Hepatocyte (in vitro differentiated cells): ENCODE results near the gene TAS2R60. TPM values are rescaled to one million over a fixed set of nuclear protein-coding genes. Genes with fewer than 3 reads are reported as not detected.

Experiments used
- DNase-seq: peaks from one replicate; pipeline ENCODE4 v3.0.0-alpha.2; 2016; ENCODE audit warnings: low spot score
- H2AFZ ChIP-seq: fragments of 200-600 bp; sonication (generic); 2 replicates; pipeline ENCODE4 v1.6.0; 2016; ENCODE audit warnings: antibody characterized with exemption, mild to moderate bottlenecking
- H3K27ac ChIP-seq: fragments of 200-600 bp; sonication (generic); 2 replicates; pipeline ENCODE4 v1.5.1; 2016; ENCODE audit warnings: mild to moderate bottlenecking
- H3K27me3 ChIP-seq: fragments of 200-600 bp; sonication (generic); 2 replicates; pipeline ENCODE4 v1.6.1; 2016
- H3K36me3 ChIP-seq: fragments of 200-600 bp; sonication (generic); replicated peaks from 2 replicates; pipeline ENCODE4 v1.5.1; 2016; ENCODE audit warnings: low read depth; ENCODE audit not compliant: insufficient read depth
- H3K4me1 ChIP-seq: fragments of 200-600 bp; sonication (generic); 2 replicates; pipeline ENCODE4 v1.5.1; 2016; ENCODE audit warnings: mild to moderate bottlenecking, moderate library complexity; ENCODE audit not compliant: insufficient read depth
- H3K4me2 ChIP-seq: fragments of 200-600 bp; sonication (generic); 2 replicates; pipeline ENCODE4 v1.6.0; 2016
- H3K4me3 ChIP-seq: fragments of 200-600 bp; sonication (generic); 2 replicates; pipeline ENCODE4 v1.5.1; 2016; ENCODE audit warnings: mild to moderate bottlenecking
- H3K79me2 ChIP-seq: fragments of 200-600 bp; sonication (generic); 2 replicates; pipeline ENCODE4 v1.6.0; 2017; ENCODE audit warnings: mild to moderate bottlenecking
- H3K9me2 ChIP-seq: fragments of 200-600 bp; sonication (generic); replicated peaks from 2 replicates; pipeline ENCODE4 v1.6.0; 2017; ENCODE audit warnings: mild to moderate bottlenecking; ENCODE audit not compliant: insufficient read depth
- H3K9me3 ChIP-seq: fragments of 200-600 bp; sonication (generic); 2 replicates; pipeline ENCODE4 v1.5.1; 2016; ENCODE audit warnings: low read depth, mild to moderate bottlenecking
- H4K20me1 ChIP-seq: fragments of 200-600 bp; sonication (generic); 2 replicates; pipeline ENCODE4 v1.6.0; 2016; ENCODE audit warnings: mild to moderate bottlenecking; ENCODE audit not compliant: insufficient read depth, poor library complexity, severe bottlenecking
- EZH2 ChIP-seq: fragments of 200-600 bp; sonication (generic); IDR thresholded peaks from 2 replicates; pipeline ENCODE4 v1.6.1; 2016; ENCODE audit warnings: antibody characterized with exemption, mild to moderate bottlenecking, borderline replicate concordance
- EZH2phosphoT487 ChIP-seq: fragments of 200-600 bp; sonication (generic); IDR thresholded peaks from one replicate; pipeline ENCODE4 v1.6.1; 2018; ENCODE audit warnings: antibody characterized with exemption, mild to moderate bottlenecking, low read depth, moderate library complexity; ENCODE audit not compliant: unreplicated experiment, severe bottlenecking
- WGBS: methylation state at CpG from one replicate; pipeline ENCODE4 v1.1.6; 2016; ENCODE audit warnings: low lambda C conversion rate; ENCODE audit errors: missing lambda C conversion rate; 5-methylcytosine and 5-hydroxymethylcytosine counted together
- polyA plus RNA-seq: library from polyadenylated mRNA; unstranded; fragments of >200 nt; fragmentation: Nextera tagmentation; extraction: Ambion mirVana; gene quantifications from 2 replicates; pipeline ENCODE4 v1.2.1, GENCODE V29; 2016
- total RNA-seq: library from RNA; depleted of rRNA; stranded (reverse); fragments of >200 nt; gene quantifications from 2 replicates; pipeline ENCODE4 v1.2.3, GENCODE V29; 2014
- TF ChIP-seq, protein P1 (sequence below): fragments of 200-600 bp; sonication (generic); IDR thresholded peaks from 2 replicates; pipeline ENCODE4 v1.5.1; 2016; ENCODE audit warnings: antibody characterized with exemption, mild to moderate bottlenecking; ENCODE audit not compliant: poor library complexity

TAS2R60 gene
- total and polyA plus RNA-seq, 2 experiments from 2014 or later: not detected

- Histone ChIP-seq H3K4me2 (no peak overlapping the region), H3K9me3 (no peaks in the 10 kb centered on the region), H4K20me1 (no peaks in the 10 kb centered on the region), H3K4me1 (no peaks in the 10 kb centered on the region), H3K27ac (no peak overlapping the region), H3K36me3 (no peaks in the 10 kb centered on the region), H2AFZ (no peak overlapping the region), H3K4me3 (no peak overlapping the region), H3K27me3 (no peaks in the 10 kb centered on the region), H3K79me2 (no peaks in the 10 kb centered on the region), H3K9me2 (no peaks in the 10 kb centered on the region)
- DNase-seq: no peak
- WGBS: 91% methylated on average over 3 of the region's 3 CpGs
- TF ChIP-seq EZH2phosphoT487 (no peak), EZH2 (no peak)
- TF ChIP-seq, protein P1, sequence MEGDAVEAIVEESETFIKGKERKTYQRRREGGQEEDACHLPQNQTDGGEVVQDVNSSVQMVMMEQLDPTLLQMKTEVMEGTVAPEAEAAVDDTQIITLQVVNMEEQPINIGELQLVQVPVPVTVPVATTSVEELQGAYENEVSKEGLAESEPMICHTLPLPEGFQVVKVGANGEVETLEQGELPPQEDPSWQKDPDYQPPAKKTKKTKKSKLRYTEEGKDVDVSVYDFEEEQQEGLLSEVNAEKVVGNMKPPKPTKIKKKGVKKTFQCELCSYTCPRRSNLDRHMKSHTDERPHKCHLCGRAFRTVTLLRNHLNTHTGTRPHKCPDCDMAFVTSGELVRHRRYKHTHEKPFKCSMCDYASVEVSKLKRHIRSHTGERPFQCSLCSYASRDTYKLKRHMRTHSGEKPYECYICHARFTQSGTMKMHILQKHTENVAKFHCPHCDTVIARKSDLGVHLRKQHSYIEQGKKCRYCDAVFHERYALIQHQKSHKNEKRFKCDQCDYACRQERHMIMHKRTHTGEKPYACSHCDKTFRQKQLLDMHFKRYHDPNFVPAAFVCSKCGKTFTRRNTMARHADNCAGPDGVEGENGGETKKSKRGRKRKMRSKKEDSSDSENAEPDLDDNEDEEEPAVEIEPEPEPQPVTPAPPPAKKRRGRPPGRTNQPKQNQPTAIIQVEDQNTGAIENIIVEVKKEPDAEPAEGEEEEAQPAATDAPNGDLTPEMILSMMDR: no peak
Observed at GRCh38 chr7:143436325-143436946, 6.8 kb upstream of the TAS2R60 start.

- Histone ChIP-seq H3K9me3 (no peaks in the 10 kb centered on the region), H3K27ac (no peak overlapping the region), H3K79me2 (no peaks in the 10 kb centered on the region), H2AFZ (no peak overlapping the region), H3K4me1 (no peaks in the 10 kb centered on the region), H3K27me3 (no peaks in the 10 kb centered on the region), H4K20me1 (no peaks in the 10 kb centered on the region), H3K9me2 (no peaks in the 10 kb centered on the region), H3K36me3 (no peaks in the 10 kb centered on the region), H3K4me2 (no peak overlapping the region), H3K4me3 (no peak overlapping the region)
- DNase-seq: no peak
- WGBS: 82% methylated on average over 4 of the region's 4 CpGs
- TF ChIP-seq EZH2phosphoT487 (no peak), EZH2 (no peak)
- TF ChIP-seq, protein P1: no peak
Observed at GRCh38 chr7:143437578-143437977, 5.7 kb upstream of the TAS2R60 start.

GRCh38 chr7:143439866-143440265 is 3.4 kb upstream of the TAS2R60 start:
- Histone ChIP-seq H3K4me1 (no peaks in the 10 kb centered on the region), H3K4me2 (no peak overlapping the region), H3K36me3 (no peaks in the 10 kb centered on the region), H3K79me2 (no peaks in the 10 kb centered on the region), H3K9me3 (no peaks in the 10 kb centered on the region), H2AFZ (no peak overlapping the region), H3K27me3 (no peaks in the 10 kb centered on the region), H3K27ac (no peak overlapping the region), H3K4me3 (no peak overlapping the region), H4K20me1 (no peaks in the 10 kb centered on the region), H3K9me2 (no peaks in the 10 kb centered on the region)
- 98% methylated on average over 2 of the region's 2 CpGs for WGBS
- TF ChIP-seq, protein P1: no peak
- TF ChIP-seq EZH2 (no peak), EZH2phosphoT487 (no peak)
- no peak for DNase-seq
